Ovary (tissue), 3 donors: ENCODE measurements around the gene PSG7.
"Not testable (repeated sequence)": the region's sequence is repeated elsewhere in the genome, so short reads cannot be mapped to it uniquely, and the experiment has no call there.

Experiments used
- CTCF ChIP-seq, 3 donors: fragments of 450-650 bp in 2 of 3; fragments of 200-600 bp in 1 of 3; IDR thresholded peaks; one replicate each; pipeline versions ENCODE4 v1.5.1 to v1.8.0; 2016 to 2022; ENCODE audit warnings: antibody characterized with exemption in 3 of 3, mild to moderate bottlenecking in 1 of 3
- EP300 ChIP-seq: sonication (generic); formaldehyde crosslinking; IDR thresholded peaks from one replicate; pipeline ENCODE4 v1.6.1; 2017; ENCODE audit warnings: antibody characterized with exemption
- POLR2A ChIP-seq: fragments of 450-650 bp; IDR thresholded peaks from one replicate; pipeline ENCODE4 v1.6.1; 2017; ENCODE audit warnings: antibody characterized with exemption, mild to moderate bottlenecking, moderate library complexity
- donor health status: DM: no; HTN: no; CAD: no.

GRCh38 chr19:42917634-42918033, 19.4 kb downstream of the PSG7 start, which contains the start of gene PSG6:
- not testable (repeated sequence) for TF ChIP-seq CTCF (IDR thresholded peaks at IDR 0.05); POLR2A; EP300
